NCI-H774 (cell line): ENCODE data around the gene MSL2.
"Not testable (repeated sequence)": the region's sequence is repeated elsewhere in the genome, so short reads cannot be mapped to it uniquely, and the experiment has no call there.

Experiments used
- DNase-seq: peaks from one replicate; lab custom pipeline; 2025; lab: John Stamatoyannopoulos, UW

MSL2 gene

GRCh38 chr3:136192195-136192594 is 3.9 kb downstream of the MSL2 start:
- DNase-seq: not testable (repeated sequence)

DNA sequence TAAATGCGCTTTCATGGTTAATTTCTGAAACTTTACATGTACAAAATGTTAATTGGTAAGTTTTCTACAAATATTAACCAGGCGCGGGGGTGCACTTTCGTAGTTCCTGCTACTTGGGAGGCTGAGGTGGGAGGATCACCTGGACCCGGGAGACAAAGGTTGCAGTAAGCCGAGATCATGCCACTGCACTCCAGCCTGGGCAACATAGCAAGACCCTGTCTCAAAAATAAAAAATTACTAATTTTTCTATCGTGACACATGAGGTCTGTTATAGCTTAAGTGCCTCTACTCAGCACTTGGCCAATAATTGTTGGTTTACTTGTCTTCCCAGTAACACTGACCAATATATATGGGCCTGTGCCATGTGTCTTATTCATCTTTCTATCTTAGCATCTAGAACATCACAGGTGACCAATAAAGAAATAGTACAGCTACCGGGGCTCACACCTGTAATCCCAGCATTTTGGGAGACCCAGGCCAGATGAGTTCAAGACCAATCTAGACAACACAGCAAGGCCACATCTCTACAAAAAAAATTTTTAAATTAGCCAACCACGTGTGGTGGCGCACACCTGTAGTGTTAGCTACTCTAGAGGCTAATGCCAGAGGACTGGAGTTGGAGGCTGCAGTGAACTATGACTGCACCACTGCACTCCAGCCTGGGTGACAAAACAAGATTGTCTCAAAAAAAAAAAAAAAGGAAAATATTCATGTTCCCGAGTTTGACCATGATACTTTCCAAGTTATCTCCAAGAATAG is 6.1 kb downstream of the MSL2 start:
- DNase-seq: no peak

DNA sequence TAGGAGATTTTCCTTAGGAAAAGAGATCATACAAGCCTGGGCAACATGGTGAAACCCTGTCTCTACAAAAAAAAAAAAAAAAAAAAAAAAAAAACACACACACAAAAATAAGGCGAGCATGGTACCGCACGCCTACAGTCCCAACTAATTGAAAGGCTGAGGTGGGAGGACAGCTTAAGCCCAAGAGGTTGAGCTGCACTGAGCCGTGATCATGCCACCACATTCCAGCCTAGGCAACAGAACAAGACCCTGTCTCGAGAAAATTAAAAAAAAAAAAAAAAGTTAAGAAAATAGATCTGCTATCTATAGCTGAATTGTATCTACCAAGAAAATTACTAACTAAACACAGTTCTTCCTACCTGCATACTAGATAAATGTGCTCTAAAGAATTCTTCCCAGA is 7.1 kb downstream of the MSL2 start:
- no peak for DNase-seq

DNA sequence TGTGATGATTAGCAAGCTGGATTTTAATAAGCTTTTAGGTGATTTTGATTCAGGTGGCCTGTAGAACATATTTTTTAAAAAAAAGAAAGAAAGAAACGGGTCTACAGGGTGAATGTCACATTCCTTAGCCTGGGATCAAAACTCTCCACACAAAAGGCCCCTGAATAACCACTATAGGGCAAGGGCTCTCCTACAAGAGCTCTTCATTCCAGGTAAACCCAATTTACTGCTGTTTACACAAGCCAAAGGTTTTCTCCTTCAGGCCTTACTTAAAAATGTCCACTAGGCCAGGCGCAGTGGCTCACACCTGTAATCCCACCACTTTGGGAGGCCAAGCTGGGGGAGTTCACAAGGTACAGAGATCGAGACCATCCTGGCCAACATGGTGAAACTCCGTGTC is 8.3 kb downstream of the MSL2 start:
- no peak for DNase-seq

DNA sequence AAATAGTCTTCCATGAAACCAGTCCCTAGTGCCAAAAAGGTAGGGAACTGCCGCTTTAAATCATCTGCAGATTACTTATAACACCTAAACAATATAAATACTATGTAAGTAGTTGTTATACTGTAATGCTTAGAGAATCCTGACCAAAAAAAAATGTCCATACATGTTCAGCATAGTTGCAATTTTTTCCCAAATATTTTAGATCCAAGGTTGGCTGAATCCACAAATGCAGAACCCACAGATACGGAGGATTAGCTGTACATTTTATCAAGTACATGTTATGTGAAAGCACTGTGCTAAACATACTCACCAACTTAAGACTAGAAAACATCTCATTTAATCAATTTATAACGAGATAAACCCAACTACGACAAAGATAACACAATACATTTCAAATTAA is 9.3 kb downstream of the MSL2 start:
- DNase-seq: no peak

GRCh38 chr3:136186344-136186743 is 9.8 kb downstream of the MSL2 start:
- no peak for DNase-seq

DNA sequence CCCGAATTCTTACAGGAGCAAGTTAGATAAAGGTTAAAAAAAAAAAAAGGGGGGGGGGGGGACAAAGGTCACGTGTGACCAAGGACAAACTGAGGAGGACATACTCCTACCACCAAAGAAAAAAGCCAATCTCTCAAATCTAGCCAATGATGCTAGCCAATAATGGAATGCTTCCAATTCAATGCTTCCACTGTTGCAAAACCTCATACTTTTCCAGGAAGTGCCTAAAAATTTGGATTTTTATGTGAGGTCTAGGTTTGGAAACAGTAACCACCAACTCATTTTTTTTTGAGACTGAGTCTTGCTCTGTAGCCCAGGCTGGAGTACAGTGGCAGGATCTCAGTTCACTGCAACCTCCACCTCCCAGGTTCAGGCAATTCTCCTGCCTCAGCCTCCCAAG is 11.4 kb downstream of the MSL2 start:
- no peak for DNase-seq

- DNase-seq: no peak
Measured at GRCh38 chr3:136181741-136182140, 14.4 kb downstream of the MSL2 start.

DNA sequence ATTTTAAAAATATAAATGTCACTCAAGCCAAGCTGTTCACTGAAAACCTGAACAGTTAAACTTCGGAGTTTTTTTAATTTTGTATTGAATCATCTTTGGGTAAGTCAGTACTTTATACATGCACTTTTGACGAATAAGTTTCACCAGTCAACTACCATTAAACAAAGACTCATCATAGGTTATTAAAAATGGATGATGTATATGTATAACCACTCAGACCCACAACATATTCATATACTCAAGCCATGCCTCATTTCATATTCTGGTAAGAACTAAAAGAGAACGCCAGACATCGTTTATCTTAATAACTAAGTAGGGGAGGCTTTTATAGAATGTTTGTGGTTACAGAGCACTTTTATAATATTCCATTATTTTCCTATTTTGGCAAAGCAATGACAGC is 18.3 kb downstream of the MSL2 start:
- no peak for DNase-seq

DNA sequence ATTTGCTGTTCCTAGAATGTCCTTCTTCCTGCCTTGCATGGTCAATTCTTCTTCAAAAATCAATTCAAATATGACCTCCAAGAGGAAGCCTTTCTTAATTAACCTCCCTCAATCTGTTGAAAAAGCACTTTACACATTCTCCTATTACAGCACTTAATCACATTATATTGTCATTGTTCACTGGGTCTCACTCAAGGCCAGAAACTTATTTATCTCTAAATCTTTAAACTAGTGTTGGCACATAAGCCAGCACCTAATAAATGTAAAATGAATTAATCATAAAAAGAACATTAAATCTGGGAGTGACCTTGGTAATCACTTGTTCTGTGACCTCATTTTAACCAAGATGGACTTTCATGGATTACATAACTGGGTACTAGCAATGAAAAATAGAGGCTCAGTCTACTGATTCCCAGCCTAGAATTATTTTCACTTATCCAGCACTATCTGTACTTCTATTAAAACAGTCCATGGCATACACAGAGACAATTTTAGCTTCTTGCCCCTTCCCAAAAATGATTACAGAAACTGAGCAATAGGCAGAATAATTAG is 22.1 kb downstream of the MSL2 start:
- DNase-seq: no peak

GRCh38 chr3:136171097-136171542 is 25.0 kb downstream of the MSL2 start:
- no peak for DNase-seq

GRCh38 chr3:136168236-136168635 is 27.9 kb downstream of the MSL2 start:
- DNase-seq: not testable (repeated sequence)

DNA sequence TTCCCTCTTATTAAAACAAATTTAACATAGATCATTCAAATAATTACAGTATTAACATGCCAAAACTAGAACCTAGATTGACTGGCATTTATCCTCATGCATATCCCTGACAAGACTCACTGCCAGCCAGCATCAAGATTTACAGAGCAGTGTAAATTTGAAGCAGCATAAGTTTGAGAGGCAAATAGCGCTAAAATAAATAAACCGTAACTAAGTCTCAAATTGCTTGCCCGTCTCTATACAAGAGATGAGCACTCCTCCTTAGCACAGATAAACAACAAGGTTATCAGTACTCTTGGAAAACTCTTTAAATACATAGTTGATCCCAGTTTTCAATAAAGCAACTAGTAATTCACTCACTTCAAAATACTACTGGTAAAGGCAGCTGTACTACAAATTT is 29.6 kb downstream of the MSL2 start:
- no peak for DNase-seq

DNA sequence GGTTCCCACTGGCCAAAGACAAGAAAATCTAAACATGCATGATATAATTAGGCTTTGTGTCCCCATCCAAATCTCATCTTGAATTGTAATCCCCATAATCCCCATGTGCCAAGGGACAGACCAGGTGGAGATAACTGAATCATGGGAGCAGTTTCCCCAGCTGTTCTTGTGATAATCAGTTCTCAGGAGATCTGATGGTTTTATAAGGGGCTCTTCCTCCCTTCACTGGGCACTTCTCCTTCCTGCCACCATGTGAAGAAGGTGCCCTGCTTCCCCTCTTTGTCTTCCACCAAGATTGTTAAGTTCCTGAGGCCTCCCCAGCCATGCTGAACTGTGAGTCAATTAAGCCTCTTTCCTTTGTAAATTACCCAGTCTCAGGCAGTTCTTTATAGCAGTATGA is 32.5 kb downstream of the MSL2 start:
- DNase-seq: not testable (repeated sequence)

- no peak for DNase-seq
Measured at GRCh38 chr3:136162322-136162721, 33.8 kb downstream of the MSL2 start.

GRCh38 chr3:136161516-136161915 is 34.6 kb downstream of the MSL2 start:
- DNase-seq: no peak

DNA sequence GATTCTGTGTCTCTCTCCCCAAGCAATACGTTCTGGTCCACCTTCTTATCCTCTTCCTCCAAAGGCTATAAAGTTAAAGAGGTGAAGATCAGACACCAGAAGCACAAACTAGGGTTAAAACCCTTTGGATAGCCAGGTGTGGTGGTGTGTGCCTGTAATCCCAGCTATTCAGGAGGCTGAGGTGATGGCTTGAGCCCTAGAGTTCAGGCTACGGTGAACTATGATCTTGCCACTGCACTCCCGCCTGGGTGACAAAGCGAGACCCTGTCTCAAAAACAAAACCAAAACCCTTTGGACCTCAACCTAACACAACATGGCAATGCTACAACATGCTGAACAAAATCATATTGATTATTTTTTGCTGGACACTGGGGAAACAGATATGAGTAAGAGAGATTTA is 43.2 kb downstream of the MSL2 start:
- no peak for DNase-seq

DNA sequence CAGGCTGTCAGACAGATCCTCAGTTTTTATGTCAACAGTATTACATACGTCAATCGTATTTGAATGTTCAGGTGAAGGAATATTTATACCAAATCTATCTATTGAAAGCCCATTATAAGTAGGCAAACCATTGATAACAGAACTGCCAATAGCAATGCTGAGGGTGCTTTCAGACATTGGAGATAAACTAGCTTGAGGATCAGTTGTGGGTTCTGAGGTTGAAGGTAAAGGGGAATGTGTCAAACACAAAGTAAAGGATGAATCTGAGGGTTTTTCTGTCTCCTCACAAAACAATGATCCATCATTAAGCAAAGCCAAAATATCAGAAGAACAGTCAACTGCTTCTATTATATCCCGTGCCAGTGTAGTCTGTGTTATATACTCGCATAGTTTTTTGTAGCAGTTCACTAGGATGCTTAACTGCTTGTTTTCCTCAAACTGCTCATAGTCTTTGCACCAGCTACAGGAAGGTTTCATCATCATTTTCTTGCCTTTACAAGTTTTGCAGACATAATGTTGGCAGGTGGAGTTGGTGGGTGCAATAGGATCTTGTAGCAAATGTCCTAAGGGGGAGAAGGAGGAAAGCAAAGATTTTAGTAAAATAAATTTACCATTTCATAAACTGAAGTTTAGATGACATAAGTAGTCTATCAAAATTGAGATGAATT is 43.8 kb downstream of the MSL2 start:
- no peak for DNase-seq

GRCh38 chr3:136151219-136151618 is 44.9 kb downstream of the MSL2 start:
- no peak for DNase-seq

- DNase-seq: no peak
Measured at GRCh38 chr3:136149667-136150066, 46.5 kb downstream of the MSL2 start.

- no peak for DNase-seq
Measured at GRCh38 chr3:136146981-136147729, 49.0 kb downstream of the MSL2 start.

DNA sequence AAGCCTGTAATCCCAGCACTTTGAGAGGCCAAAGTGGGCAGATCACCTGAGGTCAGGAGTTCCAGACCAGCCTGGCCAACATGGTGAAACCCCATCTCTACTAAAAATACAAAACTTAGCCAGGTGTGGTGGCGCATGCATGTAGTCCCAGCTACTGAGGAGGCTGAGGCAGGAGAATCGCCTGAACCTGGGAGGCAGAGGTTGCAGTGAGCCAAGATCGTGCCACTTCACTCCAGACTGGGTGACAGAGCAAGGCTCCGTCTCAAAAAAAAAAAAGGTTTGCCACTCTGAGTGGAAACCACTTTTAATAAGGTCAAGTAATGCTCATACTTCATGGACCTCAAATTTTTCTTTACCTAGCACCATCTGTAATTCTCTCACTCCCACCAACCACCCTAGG is 51.7 kb downstream of the MSL2 start:
- DNase-seq: not testable (repeated sequence)

- peak; percentile 56 for DNase-seq
Measured at GRCh38 chr3:136142592-136142991, 53.5 kb downstream of the MSL2 start.
